ENCODE measurements around the gene CPT1B. TPM values are rescaled to one million over a fixed set of nuclear protein-coding genes. Genes with fewer than 3 reads are reported as not detected.

The CPT1B gene
- total and polyA plus RNA-seq, 12 donors = 61.2 to 487 (median 398) TPM

DNA sequence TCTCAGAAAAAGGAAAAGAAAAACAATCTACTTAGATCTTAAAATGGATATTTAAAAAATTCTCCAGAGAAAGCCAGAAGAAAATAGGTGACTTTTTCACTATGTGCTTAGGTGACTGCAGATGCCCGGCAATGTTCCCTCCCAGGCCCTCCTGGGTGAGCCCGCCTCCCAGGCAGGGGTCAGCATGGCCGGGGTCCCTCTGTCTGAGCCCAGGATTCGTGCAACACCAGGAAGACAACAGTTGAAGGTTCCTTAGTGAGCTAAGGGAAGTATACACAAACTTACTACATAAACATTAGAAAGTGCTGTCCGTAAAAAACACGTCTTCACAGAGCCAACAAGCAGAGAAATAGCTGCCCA, 33.9 kb upstream of the CPT1B start:
- Histone ChIP-seq H3K4me3 (no peak overlapping the region), H3K27ac (no peak overlapping the region), H3K4me1 (peaks cover 0 to 11% (median 0%) of the 10 kb centered on the region in 9 donors), H3K9me3 (no peaks in the 10 kb centered on the region), H3K27me3 (peaks cover 0 to 24% (median 7%) of the 10 kb centered on the region in 7 donors), H3K36me3 (no peaks in the 10 kb centered on the region)
- WGBS, 2 donors = 62 to 66% methylated on average over 6 of the region's 6 CpGs
- no peak for DNase-seq
- intact Hi-C loops (cut with DNase I) = no loop called here
- TF ChIP-seq, protein P1, sequence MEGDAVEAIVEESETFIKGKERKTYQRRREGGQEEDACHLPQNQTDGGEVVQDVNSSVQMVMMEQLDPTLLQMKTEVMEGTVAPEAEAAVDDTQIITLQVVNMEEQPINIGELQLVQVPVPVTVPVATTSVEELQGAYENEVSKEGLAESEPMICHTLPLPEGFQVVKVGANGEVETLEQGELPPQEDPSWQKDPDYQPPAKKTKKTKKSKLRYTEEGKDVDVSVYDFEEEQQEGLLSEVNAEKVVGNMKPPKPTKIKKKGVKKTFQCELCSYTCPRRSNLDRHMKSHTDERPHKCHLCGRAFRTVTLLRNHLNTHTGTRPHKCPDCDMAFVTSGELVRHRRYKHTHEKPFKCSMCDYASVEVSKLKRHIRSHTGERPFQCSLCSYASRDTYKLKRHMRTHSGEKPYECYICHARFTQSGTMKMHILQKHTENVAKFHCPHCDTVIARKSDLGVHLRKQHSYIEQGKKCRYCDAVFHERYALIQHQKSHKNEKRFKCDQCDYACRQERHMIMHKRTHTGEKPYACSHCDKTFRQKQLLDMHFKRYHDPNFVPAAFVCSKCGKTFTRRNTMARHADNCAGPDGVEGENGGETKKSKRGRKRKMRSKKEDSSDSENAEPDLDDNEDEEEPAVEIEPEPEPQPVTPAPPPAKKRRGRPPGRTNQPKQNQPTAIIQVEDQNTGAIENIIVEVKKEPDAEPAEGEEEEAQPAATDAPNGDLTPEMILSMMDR (IDR thresholded peaks at IDR 0.05) = no peak
- ATAC-seq = no peak

DNA sequence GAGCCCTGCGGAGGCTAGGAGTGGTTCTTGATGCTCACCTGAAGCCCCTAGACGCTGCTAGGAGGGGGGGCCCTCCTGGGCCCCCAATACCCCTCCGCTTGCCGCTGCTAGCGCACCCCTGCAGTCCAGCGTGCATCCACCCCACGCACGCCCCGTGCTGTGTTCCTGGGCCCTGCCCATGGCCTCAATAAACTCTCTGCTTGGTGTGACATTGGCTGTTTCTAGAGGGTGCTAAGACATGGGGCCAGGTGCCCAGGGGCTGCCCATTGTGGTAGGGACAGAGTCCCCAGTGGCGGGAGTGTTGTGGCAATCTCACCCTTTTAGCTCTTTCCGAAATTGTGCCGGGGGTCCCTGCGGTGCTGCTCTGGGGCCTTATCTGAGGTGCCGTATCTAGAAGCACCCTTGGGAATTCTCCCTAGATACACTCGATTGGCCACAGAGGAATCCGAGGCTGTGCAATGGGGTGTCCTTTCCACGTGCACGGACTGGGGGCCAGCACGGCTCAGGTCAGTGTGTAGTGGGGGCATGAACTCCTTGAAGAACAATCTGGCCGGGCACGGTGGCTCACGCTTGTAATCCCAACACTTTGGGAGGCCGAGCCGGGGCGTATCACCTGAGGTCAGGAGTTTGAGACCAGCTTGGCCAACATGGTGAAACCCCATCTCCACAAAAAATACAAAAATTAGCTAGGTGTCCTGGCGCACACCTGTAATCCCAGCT, 33.3 kb upstream of the CPT1B start:
- DNase-seq = no peak
- Histone ChIP-seq H3K36me3 (no peaks in the 10 kb centered on the region), H3K4me1 (peaks cover 0 to 11% (median 0%) of the 10 kb centered on the region in 9 donors), H3K27me3 (peaks cover 0 to 31% (median 12%) of the 10 kb centered on the region in 7 donors), H3K27ac (no peak overlapping the region), H3K9me3 (no peaks in the 10 kb centered on the region), H3K4me3 (no peak overlapping the region)
- ATAC-seq = no peak
- TF ChIP-seq, protein P1 (IDR thresholded peaks at IDR 0.05) = no peak
- intact Hi-C loops (cut with DNase I) = no loop called here
- 85 to 87% methylated on average over 26 of the region's 26 CpGs for WGBS, 2 donors

- H3K36me3 ChIP-seq = no peaks in the 10 kb centered on the region
- intact Hi-C loops (cut with DNase I) = no loop called here
- no peaks in the 10 kb centered on the region for H3K9me3 ChIP-seq
- H3K4me1 ChIP-seq = peaks cover 0 to 11% (median 0%) of the 10 kb centered on the region in 9 donors
- 84 to 87% methylated on average over 17 of the region's 17 CpGs for WGBS, 2 donors
- ATAC-seq (no peak), DNase-seq (no peak)
- no peak overlapping the region for H3K27ac ChIP-seq
- peaks cover 0 to 37% (median 21%) of the 10 kb centered on the region in 7 donors for H3K27me3 ChIP-seq
- H3K4me3 ChIP-seq = no peak overlapping the region
- TF ChIP-seq, protein P1 (IDR thresholded peaks at IDR 0.05) = no peak
Observed at GRCh38 chr22:50610581-50610980, 32.4 kb upstream of the CPT1B start.

DNA sequence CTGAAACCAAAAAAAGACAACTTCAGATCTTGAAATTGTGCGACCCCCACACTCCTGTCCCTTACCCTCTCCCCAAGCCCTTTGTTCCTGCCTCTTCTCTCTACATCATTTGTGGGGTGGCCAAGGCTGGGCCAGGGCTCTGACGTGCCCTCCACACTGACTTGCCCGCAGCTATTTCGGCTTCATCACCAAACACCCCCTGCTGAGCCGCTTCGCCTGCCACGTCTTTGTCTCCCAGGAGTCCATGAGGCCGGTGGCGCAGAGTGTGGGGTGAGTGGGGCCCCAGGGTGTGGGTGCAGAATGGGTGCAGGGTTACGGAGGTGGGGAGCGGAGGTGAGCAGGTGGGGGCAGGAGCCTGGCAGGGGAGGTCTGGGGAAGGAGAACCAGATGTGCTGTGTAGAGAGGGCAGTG, 31.8 kb upstream of the CPT1B start:
- DNase-seq (no peak), ATAC-seq (no peak)
- WGBS, 2 donors = 87 to 88% methylated on average over 11 of the region's 11 CpGs
- H3K4me3 ChIP-seq = no peak overlapping the region
- H3K36me3 ChIP-seq = no peaks in the 10 kb centered on the region
- H3K9me3 ChIP-seq = no peaks in the 10 kb centered on the region
- TF ChIP-seq, protein P1 (IDR thresholded peaks at IDR 0.05) = no peak
- intact Hi-C loops (cut with DNase I) = no loop called here
- peaks cover 0 to 11% (median 0%) of the 10 kb centered on the region in 9 donors for H3K4me1 ChIP-seq
- no peak overlapping the region for H3K27ac ChIP-seq
- H3K27me3 ChIP-seq = peaks cover 0 to 42% (median 26%) of the 10 kb centered on the region in 7 donors

All from heart right ventricle (tissue), 16 donors.